ENCODE results near the gene MPI. TPM values are rescaled to one million over a fixed set of nuclear protein-coding genes. Genes with fewer than 3 reads are reported as not detected.
"Not testable (repeated sequence)": the region's sequence is repeated elsewhere in the genome, so short reads cannot be mapped to it uniquely, and the experiment has no call there.

MPI gene
- total RNA-seq, 1 donor from 2014 or later, result 81.8 TPM

DNA sequence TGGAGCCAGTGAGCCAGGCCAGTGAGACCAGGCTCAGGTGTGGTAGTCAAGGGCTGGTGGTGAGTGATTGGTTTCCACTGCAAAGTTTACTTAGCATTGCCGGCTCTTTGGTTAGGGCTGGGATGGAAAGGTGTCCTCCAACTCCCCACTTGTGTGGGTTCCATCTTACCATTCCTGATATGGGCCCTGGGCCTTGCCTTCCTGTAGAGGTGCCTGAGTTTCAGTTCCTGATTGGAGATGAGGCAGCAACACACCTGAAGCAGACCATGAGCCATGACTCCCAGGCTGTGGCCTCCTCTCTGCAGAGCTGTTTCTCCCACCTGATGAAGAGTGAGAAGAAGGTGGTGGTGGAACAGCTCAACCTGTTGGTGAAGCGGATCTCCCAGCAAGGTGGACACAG lies 3.1 kb downstream of the MPI start:
- no peak for DNase-seq

DNA sequence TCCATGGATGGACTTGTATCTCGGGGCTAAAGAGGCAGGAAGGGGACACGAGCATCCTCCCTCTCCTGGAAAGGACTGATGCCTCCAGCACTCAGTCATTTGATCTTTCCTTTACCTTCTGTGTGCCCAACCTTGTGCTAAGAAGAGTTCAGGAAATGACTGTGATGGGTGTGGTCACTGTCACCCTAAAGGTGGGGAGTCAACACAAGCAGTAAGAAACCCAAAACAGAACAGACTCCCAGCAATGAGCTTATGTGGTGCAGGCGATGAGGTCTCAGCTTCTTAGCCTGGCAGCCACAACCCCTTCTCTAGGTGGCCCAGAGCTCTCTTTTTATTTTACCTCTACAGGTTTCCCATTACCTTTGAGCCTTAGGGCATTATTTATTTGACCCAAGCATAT lies 3.8 kb downstream of the MPI start:
- no peak for DNase-seq

DNA sequence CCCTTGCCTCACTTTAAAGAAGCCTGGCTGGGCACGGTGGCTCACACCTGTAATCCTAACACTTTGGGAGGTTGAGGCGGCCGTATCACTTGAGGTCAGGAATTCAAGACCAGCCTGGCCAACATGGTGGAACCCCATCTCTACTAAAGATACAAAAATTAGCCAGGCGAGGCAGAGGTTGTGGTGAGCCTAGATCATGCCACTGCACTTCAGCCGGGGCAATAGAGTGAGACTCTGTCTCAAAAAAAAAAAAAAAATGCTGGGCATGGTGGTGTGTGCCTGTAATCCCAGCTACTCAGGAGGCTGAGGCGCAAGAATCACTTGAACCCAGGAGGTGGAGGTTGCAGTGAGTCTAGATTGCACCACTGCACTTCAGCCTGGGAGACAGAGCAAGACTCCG lies 4.5 kb downstream of the MPI start:
- DNase-seq, result not testable (repeated sequence)

DNA sequence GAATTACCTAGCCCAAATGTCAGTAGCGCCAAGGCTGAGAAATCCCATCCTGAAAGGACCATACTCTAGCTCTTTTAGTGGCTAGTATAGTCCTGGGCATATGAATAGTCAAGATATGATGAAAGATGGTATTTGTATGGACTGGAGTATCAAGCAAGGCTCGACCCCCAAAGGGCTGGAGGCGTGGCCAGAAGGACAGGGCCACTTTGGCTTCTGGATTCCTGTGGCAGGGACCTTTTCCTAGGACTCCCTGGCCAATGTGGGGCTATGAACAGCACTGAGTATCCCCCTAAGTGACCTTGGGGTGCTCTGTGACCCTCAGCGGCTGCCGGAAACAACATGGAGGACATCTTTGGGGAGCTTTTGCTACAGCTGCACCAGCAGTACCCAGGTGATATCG lies 6.0 kb downstream of the MPI start:
- no peak for DNase-seq

DNA sequence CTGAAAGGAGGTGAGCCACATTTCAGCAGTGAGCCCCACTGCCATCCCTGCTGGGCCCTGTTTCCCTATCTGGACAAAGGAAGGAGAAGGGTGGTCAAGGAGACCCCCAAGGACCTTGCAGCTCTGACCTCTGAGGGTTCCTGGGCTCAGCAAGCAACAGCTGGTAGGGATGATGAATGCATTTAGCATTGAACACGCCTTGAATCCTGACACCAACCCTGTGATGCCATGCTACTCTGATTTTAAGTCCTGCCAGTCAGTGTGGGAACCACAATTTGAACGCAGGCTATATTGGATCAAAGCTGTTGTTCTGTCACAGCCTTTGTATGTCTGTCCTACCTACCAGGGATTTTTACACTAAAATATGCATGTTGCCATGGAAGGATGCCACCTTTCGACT lies 6.5 kb downstream of the MPI start:
- no peak for DNase-seq

DNA sequence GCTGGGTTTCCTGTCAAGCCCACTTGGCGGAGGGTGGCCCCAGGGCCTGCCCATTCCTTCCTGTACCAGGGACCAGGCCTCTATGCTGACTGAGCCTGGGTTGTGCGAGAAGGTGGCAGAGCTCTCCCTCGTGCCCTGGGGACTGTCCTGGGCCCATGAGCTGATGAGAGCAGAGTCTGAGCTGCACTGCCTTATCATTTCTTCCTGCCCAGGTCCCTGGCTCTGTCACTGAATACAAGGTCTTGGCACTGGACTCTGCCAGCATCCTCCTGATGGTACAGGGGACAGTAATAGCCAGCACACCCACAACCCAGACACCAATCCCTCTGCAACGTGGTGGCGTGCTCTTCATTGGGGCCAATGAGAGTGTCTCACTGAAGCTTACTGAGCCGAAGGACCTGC lies 7.5 kb downstream of the MPI start:
- DNase-seq, result no peak

DNA sequence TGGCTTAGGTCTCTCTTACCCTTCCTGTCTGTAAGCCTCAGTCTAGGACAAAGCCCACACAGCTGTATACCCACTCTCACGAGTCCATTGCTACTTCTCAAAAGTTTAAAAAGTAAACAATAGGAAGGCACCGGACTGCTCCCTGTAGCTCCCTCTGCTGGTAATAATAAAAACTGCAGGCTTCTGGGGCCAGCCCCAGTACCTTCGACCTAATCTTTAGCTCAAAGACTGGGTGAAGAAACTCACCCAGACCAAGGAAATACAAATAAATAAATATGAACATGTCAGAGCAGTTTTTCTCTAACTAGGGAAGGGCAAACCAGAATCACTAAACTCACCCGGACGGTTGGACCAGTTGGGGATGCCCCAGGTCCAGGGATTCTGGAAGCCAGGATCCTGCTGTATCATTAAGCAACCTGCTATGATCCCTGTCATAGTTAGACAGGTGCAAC lies 11.8 kb downstream of the MPI start:
- DNase-seq, result peak; percentile 79

DNA sequence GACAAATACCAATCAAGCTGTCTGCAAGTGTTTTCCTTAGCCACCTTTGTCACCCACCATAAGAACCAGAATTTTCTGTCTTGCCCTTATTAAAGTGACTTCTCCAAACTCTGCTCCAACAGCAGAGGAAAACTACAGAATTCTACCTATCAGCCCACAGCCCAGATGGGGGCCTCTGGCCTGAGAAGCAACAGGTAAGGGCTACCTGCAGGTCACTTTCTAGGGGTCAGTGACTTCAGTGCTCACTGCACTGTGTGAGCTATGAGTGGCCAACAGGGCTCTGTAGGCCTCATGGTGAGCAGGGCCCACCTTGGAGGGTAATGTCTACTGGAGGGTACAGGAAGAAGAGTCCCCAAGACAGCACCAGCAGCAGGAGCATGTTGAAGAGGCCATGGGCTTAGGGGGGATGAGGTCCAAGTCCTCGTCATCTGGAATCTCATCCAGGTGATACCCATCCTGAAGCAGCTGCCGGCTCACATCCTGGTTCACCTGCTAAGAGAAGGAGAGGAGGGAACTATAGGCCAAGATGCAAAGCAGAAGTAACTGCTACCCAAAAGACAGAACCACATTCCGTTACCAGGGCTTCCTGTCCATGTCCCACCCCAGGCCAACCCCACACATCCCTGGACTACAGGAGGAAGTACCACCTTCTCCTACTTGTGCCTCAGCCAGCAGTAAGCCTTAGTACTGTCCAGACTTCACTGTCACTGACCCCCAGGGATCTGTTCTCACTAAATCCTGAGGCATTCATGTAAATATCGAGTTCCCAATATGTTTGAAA lies 12.6 kb downstream of the MPI start:
- DNase-seq, result no peak

DNA sequence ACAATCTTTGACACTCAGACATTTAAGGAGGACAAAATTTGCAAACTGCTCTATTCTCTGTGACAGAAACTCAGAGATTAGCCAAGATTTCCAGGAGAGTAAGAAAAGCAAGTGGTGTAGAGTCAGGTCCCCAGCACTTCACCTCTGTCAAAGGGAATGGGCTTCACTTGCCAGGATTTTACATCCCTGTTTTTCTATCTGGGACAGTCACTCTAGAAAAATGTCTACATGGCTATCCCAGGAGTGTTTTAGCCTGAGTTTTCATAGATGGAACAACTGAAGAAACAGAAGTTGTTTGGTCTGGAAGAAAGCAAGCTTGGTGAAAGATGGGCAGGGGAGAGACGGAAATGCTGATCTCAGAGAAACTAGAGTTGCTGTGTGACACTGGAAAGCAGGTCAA lies 13.8 kb downstream of the MPI start:
- DNase-seq, result no peak

DNA sequence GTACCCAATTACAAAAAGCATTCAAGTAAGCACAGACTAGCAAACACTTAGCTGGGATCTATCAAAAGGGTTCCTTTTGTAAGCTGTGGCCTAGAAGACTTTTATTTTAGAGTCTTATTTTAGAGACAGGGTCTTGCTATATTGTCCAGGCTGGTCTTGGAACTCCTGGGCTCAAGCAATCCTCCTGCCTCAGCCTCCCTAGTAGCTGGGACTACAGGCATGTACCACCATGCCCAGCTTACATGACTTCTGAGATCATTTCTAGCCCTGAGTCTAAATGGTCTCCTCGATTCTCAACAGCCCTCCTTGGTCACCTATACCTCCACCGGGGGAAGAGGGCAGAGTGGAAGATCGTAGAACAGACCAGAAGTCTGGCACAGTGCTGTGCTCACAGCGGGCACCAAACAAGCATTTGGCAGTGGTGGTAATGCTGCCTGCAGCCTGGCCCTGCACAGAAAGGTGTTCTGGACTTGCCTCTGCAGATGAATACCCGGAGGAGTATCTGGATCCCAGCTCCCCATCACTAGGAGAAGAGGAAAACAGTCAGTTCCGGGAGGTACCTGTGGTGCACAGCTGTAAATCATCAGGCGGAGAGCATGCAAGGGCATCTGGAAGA lies 14.5 kb downstream of the MPI start:
- DNase-seq, result no peak

DNA sequence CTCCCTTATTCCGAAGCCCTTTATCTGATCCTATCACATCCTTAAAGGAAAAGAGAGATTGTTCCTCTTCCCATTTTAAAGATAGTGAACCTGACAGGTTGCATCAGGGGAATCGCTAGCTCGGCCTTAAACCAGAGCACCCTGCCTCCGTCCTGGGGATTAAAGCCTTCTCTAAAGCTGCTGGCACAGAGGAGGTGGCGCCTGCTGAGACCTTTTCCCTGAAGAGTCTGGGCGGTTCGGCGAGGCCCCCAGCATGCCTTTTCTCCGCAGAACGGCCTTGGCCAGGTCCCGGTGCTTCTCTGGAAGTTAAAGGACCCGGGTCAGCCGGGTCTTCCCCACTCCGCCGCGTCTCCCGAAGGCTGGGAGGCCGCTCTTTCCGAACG lies 16.2 kb downstream of the MPI start:
- peak; percentile 45 for DNase-seq

DNA sequence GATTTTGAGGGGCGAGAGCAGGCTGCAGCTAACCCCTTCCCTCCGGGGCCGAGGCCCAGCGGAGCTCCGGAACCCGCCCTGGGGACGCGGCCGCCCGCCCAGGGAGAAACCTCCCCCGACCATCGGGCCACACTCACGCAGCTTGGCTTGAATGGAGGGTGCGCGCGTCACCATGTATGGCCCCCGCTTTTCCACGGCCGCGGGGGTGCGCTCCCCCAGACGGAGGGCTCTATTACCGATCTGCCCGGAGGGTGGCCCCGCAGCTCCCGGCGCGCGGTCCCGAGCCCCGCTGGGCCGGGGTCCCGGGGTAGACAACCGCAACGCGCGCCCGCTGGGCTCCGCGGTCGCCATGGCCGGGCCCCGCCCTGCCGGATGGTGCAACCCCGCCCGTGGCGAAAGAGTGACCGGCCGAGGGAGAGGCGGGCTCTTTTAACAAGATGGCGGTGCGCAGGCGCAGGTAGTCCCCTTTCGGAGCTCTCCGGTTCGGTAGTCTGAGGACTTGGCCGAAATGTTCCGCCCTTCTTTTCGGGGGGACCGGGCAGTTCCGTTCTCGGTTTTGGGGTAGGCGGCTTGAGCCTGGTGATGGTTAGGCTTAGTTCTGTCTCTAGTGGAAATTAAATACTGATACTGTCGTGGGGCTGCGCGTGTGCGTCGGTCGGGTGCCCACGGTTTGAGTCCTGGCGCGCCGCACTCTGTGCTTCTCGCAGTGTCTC lies 16.8 kb downstream of the MPI start, which contains the start of gene FAM219B:
Gene FAM219B, minus strand, starts transcription at position 402 of the 713 bp plus-strand sequence. Its CDS starts 51 bp downstream, at position 351.
- peak; percentile 97 for DNase-seq

DNA sequence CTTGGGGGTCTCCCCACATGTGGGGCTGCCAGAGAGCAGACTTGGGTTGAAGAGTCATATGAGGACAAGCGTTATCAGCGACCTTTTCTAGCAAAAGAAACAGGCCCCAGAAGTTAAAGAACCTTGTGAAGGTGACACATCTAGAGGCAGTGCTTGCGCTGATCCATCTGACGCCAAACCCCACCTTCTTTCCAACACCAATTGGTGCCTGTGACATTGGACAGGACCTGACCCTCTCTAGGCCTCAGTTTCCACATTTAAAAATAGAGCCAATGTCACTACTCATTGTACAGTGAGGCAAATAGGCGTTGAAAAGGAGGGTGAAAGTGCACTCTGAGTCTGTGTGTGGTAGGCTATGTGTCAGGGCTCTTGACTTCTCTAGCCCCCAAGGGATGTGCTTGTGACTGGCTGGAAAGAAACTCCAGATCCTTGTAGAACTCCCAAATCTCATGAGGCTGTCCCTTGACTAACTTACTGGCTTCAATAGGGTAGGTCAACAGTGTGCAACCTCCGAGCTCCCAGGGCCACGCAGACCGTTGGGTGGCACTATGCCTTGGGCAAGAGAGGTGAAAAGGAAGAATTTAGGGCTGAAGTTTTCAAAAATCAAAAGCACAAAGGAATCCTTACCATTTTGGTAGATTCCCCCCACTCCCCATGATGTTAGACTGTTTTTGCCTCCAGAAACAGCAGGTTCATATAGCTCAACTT lies 17.5 kb downstream of the MPI start:
- no peak for DNase-seq

DNA sequence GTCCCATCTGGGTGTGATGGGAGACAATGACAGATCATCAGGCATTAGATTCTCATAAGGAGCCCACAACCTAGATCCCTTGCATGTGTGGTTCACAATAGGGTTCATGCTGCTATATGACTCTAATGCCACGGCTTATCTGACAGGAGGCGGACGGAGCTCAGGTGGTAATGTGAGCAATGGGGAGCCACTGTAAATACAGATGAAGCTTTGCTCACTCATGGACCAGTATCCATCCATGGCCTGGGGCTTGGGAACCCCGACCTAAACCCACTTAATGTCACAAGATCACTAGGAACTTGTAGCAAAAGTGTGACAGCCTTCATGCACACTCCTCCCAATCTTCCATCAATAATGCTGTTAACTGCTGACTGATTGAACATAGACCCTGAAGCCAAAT lies 18.8 kb downstream of the MPI start:
- no peak for DNase-seq

DNA sequence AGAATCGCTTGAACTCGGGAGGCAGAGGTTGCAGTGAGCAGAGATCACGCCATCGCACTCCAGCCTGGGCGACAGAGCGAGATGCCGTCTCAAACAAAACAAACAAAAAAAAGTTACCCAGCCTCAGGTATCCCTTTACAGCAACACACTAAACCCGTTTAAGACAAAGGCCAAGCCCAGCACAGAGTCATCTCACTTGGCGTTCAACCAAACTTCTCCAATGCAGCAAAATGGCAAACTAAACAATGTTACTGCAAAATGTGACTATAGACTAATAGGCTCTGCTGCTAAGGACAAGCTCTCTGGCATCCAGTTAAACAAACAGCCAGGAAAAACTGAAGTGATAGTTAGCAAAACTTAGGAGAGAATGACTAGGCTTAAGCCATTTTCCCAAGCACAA lies 23.2 kb downstream of the MPI start:
- DNase-seq, result no peak

DNA sequence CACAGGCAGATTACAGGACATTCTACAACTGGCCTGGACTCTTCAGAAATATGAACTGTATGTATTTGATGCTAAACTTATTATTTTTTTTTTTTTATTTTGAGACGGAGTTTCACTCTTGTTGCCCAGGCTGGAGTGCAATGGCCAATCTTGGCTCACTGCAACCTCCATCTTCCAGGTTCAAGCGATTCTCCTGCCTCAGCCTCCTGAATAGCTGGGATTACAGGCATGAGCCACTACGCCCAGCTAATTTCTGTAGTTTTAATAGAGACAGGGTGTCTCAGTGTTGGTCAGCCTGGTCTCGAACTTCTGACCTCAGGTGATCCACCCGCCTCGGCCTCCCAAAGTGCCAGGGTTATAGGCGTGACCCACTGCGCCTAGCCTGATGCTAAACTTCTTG lies 24.0 kb downstream of the MPI start:
- DNase-seq, result not testable (repeated sequence)

DNA sequence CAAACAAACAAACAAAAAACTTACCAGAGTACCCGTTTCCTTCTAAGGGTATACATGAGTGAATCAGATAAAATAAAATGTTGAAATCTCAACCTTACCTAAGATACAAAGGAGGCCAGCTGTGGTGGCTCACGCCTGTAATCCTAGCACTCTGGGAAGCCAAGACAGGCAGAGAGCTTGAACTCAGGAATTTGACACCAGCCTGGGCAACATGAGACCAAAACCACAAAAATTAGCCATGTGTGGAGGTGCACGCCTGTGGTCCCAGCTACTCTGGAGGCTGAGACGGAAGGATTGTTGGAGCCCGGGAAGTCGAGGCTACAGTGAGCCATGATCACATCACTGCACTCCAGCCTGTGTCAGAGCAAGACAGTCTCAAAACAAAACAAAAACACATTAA lies 27.8 kb downstream of the MPI start:
- no peak for DNase-seq

DNA sequence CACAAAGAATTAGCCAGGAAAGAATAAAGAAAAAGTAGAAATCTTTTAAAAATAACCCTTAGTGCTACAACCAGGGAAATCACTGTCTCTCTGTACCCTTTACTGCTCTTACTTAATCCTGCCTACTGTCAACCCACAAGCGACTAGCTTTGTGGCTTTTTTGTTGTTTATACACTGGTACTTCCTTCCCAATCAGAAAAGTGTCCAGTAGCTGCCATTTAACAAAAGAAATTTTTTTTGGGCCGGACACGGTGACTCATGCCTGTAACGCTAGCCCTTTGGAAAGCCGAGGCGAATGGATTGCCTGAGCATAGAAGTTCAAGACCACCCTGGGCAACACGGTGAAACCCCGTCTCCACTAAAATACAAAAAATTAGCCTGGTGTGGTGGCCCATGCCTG lies 30.6 kb downstream of the MPI start:
- DNase-seq, result no peak

DNA sequence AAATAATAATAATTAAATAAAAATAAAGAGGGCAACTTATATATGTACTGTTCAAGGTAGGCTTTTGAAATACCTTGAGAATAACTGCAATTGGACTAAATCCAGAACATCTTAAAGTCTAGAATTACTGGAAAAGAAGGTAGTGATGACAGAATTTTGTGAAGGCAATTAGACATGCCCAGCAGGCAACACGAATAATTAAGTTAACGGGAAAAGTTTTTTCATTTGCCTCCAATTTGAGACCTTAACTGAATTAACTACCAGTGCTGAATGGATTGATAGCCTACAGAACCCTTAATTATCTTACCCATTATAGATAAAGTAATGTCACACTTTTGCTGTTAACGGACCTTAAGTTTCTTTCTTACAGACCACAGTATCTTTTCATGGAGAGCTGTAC lies 34.7 kb downstream of the MPI start:
- no peak for DNase-seq

DNA sequence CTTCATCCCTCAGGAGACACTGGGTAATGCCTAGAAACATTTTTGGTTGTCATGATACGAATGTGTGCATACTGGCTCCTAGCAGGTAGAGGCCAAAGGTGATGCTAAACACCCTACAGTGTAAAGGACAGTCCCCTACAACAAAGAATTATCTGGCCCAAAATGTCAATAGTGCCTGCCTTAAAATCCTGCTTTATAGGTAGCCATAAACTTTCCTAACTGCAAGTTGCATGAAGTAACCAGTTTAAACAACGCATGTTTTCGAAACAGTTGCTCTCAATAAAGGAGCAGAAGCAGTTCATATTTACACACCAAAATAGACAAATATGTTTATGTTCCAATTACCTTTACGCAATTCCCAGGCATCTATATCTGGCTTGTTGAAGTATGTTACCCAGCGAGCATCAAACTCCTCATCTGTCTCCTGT lies 38.9 kb downstream of the MPI start:
- DNase-seq, result no peak

DNA sequence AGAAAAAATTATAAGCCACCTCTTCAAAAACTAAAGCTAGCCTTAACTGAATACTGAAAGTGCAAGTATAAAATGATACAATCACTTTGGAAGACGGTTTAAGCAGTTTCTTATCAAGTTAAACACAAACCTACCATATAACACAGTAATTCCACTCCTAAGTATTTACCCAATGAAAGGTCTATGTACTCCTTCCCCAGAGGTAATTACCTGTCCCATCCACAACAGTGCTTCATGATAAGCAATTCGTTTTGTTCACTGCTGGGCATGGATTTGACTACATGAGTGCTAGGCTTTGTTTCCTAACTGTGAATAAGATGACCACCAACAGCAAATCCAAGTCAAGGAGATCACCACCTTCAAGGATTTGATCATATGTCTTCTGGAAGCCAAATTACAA lies 43.7 kb downstream of the MPI start:
- DNase-seq, result no peak

DNA sequence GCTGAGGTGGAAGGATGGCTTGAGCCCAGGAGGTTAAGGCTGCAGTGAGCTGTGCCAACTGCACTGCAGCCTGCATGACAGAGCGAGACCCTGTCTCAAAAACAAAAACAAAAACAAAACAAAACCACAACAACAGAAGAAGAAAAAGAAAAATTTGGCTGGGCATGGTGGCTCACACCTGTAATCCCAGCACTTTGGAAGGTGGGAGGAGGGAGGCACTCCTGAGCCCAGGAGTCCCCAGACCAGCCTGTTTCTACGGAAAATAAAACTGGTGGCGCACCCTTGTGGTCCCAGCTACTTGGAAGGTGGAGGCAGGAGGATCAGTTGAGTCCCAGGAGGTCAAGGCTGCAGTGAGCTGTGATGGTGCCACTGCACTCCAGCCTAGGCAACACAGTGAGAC lies 45.4 kb downstream of the MPI start:
- not testable (repeated sequence) for DNase-seq

DNA sequence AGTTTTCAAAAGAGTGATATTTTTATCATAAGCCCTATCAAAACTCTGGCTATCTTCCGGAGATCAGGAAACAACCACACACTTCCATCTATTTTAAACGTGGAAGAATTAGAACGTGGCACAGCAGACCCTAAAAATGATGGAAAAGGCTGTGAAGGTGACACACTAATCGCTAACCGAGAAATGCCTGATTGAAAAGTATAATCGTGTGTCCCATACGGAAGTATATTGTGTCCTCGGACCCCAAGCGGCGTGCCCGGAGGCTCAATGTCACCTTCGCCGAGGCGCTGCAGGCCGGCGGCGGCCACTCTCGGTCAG lies 47.4 kb downstream of the MPI start:
- DNase-seq, result no peak
